Tibial nerve (tissue), 3 donors: Measurements from ENCODE around the gene WBP1.

ENCODE experiments used
- POLR2A ChIP-seq, 2 donors: fragments of 450-650 bp; IDR thresholded peaks; one replicate each; pipeline ENCODE4 v1.6.1; 2017; ENCODE audit warnings: antibody characterized with exemption in 2 of 2, mild to moderate bottlenecking in 2 of 2, moderate library complexity in 2 of 2
- TF ChIP-seq, protein P1 (sequence below), 5 experiments: fragments of 200-600 bp in 3 of 5; fragments of 450-650 bp in 2 of 5; sonication (generic) in 3 of 5; IDR thresholded peaks; one replicate each; pipeline ENCODE4 v1.5.1; 2016 to 2019; ENCODE audit warnings: antibody characterized with exemption in 5 of 5, mild to moderate bottlenecking in 3 of 5, moderate library complexity in 2 of 5

DNA sequence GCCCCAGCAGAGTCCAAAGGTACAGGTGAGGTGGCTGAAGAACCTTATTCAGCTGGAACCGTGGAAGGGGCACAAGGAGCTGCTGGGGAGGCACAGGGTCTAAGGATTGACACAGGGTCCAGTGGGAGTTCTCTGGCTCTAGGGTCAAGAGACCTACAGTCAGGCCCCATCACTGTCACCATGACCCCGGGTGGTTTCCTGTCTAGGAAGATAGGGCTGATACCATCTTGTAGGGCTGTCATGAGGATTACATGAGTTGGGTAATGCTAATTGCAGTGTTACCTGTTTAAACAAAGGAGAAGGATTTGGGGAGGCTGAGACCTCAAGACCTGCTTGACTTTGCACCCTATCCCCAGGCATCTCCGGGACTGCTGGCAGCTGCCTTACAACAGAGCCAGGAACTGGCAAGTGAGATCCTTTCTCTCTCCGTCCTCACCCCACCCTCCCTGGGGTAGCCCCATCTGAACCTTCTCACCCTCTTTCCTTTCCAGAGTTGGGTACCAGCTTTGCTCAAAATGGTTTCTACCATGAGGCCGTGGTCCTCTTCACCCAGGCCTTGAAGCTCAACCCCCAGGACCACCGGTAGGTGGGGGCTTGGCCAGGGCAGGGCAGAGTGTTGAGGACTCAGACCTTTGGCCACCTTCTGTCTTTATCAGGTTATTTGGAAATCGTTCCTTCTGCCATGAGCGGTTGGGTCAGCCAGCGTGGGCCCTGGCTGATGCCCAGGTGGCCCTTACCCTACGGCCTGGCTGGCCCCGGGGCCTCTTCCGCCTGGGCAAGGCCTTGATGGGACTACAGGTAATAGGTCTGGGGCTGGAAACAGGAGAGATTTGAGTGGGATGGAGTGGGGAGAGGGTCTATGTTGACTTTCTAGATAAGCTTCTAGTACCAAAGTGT, 33.7 kb downstream of the WBP1 start:
- no peak for TF ChIP-seq POLR2A (IDR thresholded peaks at IDR 0.05)
- TF ChIP-seq, protein P1, sequence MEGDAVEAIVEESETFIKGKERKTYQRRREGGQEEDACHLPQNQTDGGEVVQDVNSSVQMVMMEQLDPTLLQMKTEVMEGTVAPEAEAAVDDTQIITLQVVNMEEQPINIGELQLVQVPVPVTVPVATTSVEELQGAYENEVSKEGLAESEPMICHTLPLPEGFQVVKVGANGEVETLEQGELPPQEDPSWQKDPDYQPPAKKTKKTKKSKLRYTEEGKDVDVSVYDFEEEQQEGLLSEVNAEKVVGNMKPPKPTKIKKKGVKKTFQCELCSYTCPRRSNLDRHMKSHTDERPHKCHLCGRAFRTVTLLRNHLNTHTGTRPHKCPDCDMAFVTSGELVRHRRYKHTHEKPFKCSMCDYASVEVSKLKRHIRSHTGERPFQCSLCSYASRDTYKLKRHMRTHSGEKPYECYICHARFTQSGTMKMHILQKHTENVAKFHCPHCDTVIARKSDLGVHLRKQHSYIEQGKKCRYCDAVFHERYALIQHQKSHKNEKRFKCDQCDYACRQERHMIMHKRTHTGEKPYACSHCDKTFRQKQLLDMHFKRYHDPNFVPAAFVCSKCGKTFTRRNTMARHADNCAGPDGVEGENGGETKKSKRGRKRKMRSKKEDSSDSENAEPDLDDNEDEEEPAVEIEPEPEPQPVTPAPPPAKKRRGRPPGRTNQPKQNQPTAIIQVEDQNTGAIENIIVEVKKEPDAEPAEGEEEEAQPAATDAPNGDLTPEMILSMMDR (IDR thresholded peaks at IDR 0.05): no peak
